Stimulated activated CD8-positive, alpha-beta memory T cell treated with anti-CD3 and anti-CD28 coated beads, Interleukin-12 subunit alpha, Interleukin-12 subunit beta, amount 100 ng/mL, for 24 hours (primary cell): ENCODE measurements around the gene PLD3.

Source experiments
- DNase-seq: peaks from one replicate; pipeline ENCODE4 v3.0.0-alpha.2; 2020; ENCODE audit errors: extremely low read depth

The PLD3 gene, protein sequence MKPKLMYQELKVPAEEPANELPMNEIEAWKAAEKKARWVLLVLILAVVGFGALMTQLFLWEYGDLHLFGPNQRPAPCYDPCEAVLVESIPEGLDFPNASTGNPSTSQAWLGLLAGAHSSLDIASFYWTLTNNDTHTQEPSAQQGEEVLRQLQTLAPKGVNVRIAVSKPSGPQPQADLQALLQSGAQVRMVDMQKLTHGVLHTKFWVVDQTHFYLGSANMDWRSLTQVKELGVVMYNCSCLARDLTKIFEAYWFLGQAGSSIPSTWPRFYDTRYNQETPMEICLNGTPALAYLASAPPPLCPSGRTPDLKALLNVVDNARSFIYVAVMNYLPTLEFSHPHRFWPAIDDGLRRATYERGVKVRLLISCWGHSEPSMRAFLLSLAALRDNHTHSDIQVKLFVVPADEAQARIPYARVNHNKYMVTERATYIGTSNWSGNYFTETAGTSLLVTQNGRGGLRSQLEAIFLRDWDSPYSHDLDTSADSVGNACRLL

DNA sequence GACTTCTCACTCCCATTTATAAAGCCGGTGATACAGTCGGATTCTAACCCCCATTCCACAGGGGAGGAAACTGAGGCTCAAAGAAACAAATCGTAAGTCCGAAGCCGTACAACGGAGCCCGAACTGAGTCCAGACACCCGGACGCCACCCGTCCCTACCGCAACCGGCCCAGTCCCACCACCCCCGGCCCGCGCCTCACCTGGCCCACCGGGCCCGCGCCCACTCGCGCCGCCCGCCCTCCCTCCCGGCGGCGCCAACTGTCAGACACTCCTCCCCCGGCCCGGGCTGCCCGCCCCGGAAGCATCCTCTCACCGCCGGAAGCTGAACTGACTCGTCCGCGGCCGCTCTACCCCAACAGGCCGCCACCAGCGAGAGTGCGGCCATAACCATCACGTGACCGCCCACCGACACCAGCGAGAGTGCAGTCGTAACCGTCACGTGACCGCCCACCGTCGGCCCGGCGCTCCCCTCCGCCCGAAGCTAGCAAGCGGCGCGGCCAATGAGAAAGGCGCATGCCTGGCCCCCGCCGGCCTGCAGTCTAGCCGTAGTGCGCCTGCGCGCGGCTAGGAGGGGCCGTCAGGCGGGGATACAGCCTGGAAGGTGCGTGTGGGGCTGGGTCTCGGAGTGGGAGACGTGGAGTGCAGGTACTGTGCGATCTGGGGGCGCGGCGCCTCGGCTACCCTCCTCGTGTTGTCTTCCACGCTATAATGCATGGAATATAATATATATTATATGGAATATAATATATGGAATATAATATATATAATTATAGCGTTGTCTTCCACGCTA lies at the start of gene PLD3, which contains the start of gene C19orf47:
Gene PLD3, plus strand, starts transcription at position 571 of the 789 bp plus-strand sequence. CDS start 17,789 bp downstream, outside the sequence.
Gene C19orf47, minus strand, starts transcription at position 273 of the 789 bp plus-strand sequence. CDS start 6,540 bp downstream, outside the sequence.
- DNase-seq, result peak; percentile 99

DNA sequence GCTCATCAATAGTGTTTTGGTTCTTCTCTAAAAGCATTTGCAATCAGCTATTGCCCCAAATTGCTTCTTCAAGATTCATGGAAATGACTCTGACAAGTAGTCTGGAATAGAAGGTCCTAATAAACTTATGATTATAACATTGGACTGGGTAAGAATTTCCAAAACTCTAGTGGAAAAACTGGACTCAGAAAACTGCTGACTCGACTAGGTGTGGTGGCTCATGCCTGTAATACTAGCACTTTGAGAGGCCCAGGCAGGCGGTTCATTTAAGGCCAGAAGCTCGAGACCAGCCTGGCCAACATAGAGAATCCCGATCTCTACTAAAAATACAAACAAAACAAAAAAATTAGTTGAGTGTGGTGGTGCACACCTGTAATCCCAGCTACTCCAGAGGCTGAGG lies 47.8 kb upstream of the PLD3 start:
- no peak for DNase-seq

DNA sequence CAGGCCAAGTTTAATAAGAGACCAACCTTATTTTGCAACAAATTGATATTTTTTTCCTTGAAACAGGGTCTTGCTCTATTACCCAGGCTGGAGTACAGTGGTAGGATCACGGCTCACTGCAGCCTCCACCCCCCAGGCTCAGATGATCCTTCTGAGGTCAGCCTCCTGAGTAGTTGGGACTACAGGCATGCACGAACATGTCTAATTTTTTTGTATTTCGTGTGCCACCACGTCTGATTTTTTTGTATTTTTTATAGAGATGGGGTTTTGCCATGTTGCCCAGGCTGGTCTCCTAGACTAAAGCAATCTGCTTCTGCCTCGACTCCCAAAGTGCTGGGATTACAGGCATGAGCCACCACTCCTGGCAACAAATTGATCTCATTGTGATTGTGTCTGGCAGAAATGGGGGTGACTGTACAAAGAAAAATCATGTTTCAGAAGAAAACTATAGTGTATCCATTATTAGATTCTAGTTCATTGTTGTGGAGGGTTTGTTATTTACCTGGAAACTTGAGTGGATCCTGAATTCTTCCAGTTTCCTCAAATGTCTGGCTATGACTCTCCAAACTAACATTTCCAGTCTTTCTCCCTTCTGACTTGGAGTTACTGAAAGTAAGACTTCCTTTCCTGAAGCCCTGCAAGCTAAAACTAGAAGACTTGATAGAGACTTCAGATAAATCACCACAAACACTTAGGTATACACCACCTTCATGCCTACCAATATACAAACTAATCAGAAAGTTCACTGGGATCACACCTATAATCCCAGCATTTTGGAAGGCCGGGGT lies 46.1 kb upstream of the PLD3 start:
- DNase-seq, result no peak

DNA sequence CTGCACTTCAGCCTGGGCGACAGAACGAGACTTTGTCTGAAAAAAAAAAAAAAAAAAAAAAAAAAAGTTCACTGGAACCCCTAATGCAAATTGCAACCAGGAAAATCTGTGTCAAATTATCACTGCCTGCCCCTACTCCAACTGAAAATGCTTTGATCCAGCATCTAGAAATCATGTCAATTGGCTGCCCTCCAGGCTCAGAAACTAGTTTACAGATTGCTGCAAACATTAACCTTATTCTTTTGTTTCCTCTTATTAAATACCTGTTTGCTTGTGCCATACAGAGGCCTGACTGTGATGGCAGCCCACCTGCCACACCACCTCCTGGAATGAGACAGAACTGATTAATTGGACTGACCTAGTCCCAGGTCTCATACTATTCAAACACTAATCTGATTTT lies 44.7 kb upstream of the PLD3 start:
- DNase-seq, result no peak

DNA sequence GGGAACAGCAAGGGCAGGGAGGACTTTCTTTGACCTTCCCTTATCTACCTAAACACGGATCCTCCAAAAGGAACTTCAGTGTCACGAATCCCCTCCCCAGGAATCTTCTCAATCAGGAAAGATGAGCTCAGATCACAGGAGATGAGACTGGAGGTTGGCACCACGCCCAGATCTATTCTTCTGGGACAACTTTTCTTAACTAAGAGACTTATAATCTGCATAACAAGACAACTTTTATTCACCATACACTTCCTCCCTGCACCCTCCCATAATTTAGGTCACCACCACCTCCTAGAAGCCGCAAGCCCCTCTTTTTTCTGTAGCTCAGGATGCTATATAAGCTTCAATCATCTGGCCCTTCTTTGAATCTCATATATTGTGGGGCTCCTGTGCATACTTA lies 44.2 kb upstream of the PLD3 start:
- DNase-seq, result no peak

DNA sequence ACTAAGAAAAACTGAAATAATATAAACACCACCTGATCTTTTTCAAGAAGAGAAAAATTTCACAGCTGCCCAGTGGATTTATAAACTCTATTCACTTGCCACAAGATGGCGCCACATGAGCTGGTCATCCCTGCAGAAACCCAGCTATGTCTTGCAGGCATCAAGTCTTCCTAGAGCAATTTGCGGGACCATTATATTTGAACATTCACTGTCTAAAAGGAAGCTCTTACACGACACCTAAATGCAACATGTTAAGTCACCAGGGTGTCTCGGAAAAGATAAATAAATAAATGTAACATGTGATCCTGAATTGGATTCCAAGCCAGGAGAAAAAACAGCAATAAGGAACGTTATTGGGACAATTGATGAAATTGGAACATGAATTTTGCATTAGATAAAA lies 43.1 kb upstream of the PLD3 start:
- peak; percentile 27 for DNase-seq

DNA sequence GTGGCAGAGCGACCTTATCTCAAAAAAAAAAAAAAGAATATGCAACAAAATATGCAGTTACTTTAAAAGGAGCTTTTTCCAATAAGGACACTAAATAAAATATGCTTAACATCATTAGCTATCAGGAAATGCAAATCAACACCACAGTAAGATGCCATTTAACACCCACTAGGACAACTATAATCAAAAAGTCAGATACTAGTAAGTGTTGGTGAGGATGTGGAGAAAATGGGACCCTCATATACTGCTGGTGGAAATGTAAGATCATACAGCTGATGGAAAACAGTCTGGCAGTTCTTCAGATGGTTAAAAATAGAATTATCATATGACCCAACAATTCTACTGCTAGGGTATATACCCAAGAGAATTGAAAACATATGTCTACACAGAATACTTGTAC lies 38.8 kb upstream of the PLD3 start:
- no peak for DNase-seq

DNA sequence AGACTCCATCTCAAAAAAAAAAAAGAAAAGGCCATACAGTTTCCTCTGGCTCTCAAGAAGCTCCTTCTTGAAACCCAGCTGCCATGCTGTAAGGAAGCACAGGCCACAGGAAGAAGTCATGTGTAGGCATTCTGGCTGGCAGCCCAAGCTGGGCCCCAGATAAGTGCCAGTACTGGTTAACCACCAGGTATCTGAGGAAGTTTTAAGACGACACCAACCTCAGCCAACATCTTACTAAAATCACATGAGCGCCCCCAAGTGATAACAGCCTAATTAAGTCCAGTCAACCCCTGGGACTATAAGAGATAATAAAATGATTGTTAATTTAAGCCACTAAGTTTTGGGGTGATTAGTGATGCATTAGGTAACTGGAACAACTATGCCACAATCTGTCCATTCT lies 36.0 kb upstream of the PLD3 start:
- DNase-seq, result no peak

DNA sequence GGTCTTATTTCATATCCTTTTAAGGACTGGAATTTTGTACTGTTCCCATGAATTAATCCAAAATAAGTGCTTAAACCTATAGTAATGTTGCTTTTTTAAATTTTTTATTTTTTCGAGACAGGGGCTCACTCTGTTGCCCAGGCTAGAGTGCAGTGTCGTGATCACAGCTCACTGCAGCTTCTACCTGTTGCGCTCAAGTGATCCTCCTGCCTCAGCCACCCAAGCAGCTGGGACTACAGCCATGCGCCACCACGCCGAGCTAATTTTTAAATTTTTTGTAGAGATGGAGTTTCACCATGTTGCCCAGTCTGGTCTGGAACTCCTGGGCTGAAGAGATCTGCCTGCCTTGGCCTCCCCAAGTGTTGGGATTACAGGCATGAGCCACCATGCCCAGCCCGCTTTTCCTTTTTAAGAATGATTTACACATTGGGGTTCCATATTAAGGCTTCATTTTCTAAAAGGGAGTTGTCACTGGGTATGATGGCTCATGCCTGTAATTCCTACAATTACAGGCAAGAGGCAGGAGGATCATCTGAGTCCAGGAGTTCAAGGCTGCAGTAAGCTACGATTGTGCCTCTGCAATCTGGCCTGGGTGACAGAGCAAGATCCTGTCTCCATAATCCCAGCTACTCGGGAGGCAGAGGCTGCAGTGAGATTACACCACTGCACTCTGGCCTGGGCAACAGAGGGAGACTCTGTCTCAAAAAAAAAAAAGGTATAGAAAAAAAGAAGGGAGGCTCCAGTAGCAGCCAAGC lies 35.1 kb upstream of the PLD3 start:
- DNase-seq, result no peak

DNA sequence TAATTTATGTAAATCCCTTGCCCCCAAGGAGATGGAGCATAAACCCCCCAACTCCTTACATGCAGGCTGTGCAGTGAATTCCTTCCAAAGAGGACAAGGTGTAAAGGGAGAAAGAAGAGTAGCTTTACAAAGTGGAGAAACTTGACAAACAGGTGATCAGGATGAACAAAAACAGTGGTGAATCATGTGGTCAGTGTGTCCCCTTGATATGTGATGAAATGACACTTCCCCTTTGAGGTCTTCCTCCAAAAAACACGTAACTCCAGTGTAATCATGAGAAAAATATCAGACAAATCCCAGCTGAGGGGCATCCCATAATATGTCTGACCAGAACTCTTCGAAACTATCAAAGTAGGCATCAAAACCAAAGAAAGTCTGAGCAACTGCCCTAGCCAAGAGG lies 33.8 kb upstream of the PLD3 start:
- DNase-seq, result no peak

DNA sequence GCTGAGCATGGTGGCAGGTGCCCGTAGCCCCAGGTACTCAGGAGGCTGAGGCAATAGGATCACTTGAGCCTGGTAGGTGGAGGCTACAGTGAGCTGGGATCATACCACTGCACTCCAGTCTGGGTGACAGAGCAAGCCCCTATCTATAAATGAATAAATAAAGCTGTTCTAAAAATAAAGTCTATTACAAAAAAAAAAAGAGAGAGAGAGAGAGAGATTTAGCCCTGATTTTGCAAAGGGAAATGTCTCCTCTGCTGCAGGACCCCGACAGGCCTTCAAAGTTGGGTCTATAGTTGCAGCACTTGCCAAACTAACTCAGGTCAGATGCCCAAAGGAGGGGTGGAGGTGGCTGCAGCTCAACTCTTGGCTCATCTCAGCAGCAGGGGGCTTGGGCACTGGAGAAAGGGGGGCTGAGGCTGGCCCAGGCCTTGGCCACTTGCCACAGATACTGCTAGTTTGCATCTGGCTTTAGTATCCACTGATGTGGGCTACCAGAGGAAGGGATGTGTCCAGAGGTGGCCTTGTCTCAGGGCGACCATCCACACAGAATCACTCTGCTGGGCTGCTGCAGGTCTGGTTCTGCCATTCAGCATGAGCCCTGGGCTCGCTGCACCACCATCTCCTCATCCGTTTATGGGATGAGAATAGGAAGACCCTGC lies 32.6 kb upstream of the PLD3 start:
- DNase-seq, result no peak

DNA sequence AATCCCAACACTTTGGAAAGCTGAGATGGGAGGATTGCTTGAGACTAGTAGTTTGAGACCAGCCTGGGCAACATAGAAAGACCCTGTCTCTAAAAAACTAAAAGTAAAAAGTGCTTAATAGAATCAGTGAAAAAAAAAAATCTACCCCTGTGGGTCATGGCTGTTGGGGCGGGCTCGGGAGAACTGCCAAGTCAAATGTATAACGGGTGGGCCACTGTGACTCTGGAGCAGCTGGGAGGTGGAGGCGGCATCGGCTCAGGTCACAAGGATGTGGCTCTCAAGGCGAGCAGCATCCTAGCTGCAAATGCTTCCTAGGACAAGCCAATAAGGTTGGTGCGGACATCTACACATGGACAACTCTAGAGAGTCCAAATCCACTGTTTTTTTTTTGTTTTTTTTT lies 31.2 kb upstream of the PLD3 start:
- no peak for DNase-seq

DNA sequence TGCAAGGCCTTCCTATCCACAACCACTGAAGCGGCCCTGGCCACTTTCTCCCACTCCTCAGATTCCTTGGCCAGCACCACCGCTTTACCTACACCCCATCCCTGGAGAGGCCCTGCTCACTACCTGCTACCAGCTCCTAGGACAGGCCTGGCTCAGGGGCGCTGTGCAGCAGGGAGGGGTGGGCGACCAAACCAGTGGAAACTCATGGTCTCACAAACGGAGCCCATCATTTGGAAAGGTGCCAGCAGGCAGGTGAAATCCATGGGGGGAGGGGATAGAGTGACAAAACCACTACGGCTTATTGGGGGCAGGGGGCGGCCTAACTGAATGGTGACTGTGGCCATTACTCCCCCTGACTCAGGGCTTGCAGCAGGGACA lies 27.9 kb upstream of the PLD3 start:
- no peak for DNase-seq

DNA sequence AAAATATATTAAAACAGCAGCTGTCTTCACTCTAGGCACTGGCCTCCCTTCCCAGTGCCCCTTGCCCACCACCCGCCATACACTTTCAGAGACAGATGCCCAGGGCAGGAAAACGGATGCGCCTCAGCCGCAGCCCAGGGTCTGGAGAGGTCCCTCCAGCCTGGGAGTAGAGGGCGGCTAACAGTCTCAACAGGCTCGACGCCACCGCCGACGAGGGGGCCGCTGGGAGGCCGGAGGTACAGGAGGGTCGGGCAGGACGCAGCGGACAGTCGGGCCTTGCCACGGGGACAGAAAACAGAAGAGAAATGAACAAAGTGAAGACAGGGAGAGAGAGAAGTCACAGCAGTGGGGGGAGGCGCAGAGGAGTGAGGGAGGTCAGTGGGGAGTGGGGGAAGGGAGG lies 27.4 kb upstream of the PLD3 start:
- DNase-seq, result no peak

DNA sequence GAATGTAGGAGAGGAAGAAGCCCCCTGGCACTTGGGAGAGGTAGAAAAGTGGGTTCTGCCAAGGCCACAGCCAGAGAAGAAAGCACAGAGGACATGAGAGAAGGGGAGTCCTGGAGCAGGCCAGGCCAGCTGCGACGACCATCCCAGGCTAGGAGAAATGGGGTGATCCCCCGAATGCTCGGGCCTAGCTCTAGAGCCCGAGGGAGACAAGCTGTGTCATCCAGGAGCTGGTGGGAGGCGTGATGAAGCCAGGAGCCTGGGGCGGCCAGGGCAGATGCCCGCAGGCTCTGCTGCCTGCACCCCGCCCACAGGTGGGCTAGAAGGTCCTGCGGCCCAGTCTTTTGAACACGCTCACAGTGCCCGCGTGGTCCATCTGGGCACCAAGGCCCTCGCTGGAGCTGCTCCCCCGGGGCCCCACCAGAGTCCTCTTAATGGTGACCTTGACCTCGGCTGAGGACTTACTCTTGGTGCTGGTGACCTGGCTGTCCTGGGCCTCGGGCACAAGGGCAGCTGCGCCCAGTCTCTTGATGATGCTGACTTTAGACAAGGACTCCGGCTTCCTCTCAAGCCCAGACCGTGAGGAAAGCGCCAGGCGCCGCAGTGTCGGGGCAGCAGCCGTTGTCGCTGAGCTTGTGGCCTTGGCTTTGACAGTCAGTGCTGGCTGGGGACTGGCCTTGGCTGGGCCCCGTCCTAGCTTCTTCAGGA lies 26.8 kb upstream of the PLD3 start:
- DNase-seq, result no peak

DNA sequence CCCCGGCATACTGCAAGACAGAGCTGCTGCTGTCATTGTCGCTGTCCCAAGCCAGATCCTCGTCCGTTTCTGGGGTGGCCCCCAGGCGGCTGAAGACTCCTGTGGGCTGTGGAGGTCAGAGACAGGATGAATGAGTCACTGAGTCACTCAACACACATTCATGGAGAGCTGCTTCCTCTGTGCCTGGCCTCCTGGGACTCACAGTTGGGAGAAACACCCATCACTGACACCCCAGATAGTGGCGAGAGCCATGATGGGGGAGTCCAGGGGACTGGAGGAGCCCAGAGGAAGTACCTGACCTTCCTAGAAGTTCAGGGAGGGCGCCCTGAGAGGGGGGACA lies 26.3 kb upstream of the PLD3 start:
- DNase-seq, result no peak

DNA sequence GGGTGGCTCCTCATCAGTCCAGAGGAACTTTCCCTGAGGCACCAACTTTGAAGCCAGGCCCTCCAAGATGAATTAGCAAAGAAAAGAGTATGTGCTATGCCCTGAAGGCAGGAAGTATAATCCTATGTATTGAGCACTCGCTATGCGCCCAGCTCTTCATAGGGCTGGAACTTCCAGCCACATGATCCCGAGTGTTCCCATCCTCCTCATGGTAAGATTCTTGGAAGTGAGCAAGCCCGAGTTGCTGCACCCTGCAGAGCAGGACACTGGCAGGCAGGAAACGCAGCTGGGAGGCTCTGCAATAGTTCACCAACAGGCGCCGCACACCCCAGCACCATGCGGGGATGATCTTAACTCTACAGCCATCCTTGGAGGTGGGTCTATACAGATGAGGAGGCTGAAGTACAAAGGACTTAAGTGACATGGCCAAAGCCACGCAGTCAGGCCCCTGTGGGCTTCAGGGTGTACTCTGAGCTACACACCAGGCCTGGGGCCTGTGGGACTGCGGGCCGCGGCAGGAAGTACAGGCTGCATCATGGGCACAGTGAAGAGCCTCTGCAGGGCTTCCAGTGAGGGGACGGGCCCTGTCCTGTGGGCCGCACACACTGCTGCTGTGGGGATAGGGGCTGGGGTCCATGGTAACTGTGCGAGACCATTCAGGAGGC lies 25.4 kb upstream of the PLD3 start:
- no peak for DNase-seq

DNA sequence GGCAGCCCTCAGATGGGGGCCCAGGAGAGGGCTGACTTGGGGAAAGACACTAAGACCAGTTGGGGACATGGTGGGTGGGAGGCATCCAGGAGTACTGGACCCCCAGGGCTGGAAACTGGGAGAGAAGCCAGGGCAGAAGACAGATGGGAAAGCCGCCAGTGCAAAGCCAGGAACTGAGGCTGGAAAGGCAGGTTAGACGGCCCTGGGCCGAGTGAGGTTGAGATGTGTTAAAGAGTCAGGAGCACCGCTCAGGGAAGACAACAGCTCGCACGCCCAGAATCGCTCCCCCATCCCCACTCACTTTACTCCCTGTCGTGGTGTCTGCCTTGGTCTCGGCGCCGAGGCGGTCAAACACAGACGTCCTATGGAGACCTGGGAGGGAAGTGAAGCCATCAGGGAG lies 24.8 kb upstream of the PLD3 start:
- no peak for DNase-seq

DNA sequence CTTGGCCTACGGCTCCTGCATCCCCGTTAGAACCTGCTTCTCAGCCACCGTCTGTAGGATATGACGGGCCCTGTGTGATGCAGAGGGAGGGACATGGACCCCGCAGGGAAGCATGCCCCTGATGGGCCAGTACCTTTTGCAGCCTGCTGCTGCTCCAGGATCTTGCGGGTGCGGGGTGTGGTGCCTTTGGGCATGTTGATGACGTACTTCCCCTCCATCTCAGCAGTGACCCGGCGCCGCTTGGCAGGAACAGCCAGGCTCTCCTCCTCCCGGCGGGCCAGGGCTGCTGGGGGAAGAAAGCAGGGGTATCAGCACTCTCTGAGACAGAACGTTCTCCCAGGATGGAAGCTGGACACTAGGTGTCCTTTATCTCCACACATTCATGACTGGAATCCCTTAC lies 22.3 kb upstream of the PLD3 start:
- no peak for DNase-seq

DNA sequence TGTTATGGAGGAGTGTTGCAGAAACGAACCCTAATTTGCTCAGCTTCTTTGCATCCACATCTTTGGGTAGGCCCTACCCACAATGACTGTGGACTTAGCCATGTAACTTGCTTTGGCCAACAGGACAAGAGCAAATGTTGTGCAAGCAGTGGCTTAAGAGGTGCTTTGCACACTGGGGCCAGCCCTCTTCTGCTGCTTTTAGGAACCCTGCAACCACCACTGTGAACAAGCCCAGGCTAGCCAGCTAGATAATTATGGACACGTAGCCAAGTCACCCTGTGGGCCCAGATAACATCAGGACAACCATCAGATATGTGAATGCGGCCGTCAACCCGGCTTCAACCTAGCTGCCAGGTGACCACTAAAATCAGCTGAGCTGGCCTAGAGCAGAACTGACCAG lies 17.4 kb upstream of the PLD3 start:
- DNase-seq, result no peak
